ENCODE results near the gene PLEKHA7.

GRCh38 chr11:16895306-16895705 lies 118.9 kb downstream of the PLEKHA7 start:
- TF ChIP-seq CTCF (IDR thresholded peaks at IDR 0.05) (no peak), POLR2A (IDR thresholded peaks at IDR 0.05) (no peak), POLR2AphosphoS5 (IDR thresholded peaks at IDR 0.05; ENCODE audit: insufficient read depth in 1 of 2, low read depth in 1 of 2) (no peak)

Data from vagina (tissue), 2 donors.